Natural killer cell (primary cell): ENCODE measurements around the gene PLEKHG5. TPM values are rescaled to one million over a fixed set of nuclear protein-coding genes. Genes with fewer than 3 reads are reported as not detected.
"Not testable (repeated sequence)": the region's sequence is repeated elsewhere in the genome, so short reads cannot be mapped to it uniquely, and the experiment has no call there.

ENCODE experiments used
- ATAC-seq, 3 donors: fragments of 150-1000 bp in 2 of 3; fragments of 200-7000 bp in 1 of 3; cut with Tn5 transposase; 1 replicate in 1 of 3; 2 replicates in 2 of 3; pipeline ENCODE4 v1.10.0; 2021; ENCODE audit warnings: mild to moderate bottlenecking in 2 of 3, moderate library complexity in 2 of 3
- DNase-seq, 2 donors: peaks; one replicate each; pipeline versions ENCODE4 v3.0.0 to v3.0.0-alpha.2; 2013 to 2021; ENCODE audit warnings: mixed read lengths in 1 of 2
- H3K27ac ChIP-seq: one replicate; pipeline ENCODE4 v1.5.1; 2013; ENCODE audit warnings: mild to moderate bottlenecking, low read length
- H3K27me3 ChIP-seq: one replicate; pipeline ENCODE4 v1.6.1; 2013; ENCODE audit warnings: low read length; ENCODE audit not compliant: control insufficient read depth, insufficient read depth
- H3K36me3 ChIP-seq: one replicate; pipeline ENCODE4 v1.6.1; 2013; ENCODE audit warnings: low read length; ENCODE audit not compliant: control insufficient read depth, insufficient read depth
- H3K4me1 ChIP-seq: one replicate; pipeline ENCODE4 v1.6.1; 2013; ENCODE audit warnings: low read length; ENCODE audit not compliant: control insufficient read depth, insufficient read depth
- H3K4me3 ChIP-seq: one replicate; pipeline ENCODE4 v1.5.1; 2013; ENCODE audit warnings: low read length
- H3K9me3 ChIP-seq: one replicate; pipeline ENCODE4 v1.6.1; 2013; ENCODE audit warnings: low read length; ENCODE audit not compliant: control insufficient read depth, insufficient read depth
- H3K27ac Mint-ChIP-seq, 2 donors: one replicate each; pipeline ENCODE4 v1.8.0; 2022; ENCODE audit warnings: mild to moderate bottlenecking in 2 of 2, mixed read lengths in 2 of 2, moderate library complexity in 1 of 2
- H3K27me3 Mint-ChIP-seq, 2 donors: one replicate each; pipeline ENCODE4 v1.8.0; 2022; ENCODE audit warnings: low read depth in 2 of 2, mixed read lengths in 2 of 2
- H3K36me3 Mint-ChIP-seq: one replicate; pipeline ENCODE4 v1.8.0; 2022; ENCODE audit warnings: mixed read lengths
- H3K4me1 Mint-ChIP-seq, 2 donors: one replicate each; pipeline ENCODE4 v1.8.0; 2022; ENCODE audit warnings: mixed read lengths in 2 of 2
- H3K4me3 Mint-ChIP-seq: one replicate; pipeline ENCODE4 v1.8.0; 2022; ENCODE audit warnings: mild to moderate bottlenecking, moderate library complexity, mixed read lengths
- H3K9me3 Mint-ChIP-seq, 2 donors: one replicate each; pipeline ENCODE4 v1.8.0; 2022; ENCODE audit warnings: mixed read lengths in 2 of 2
- CTCF ChIP-seq: fragments of 200-600 bp; IDR thresholded peaks from one replicate; pipeline ENCODE4 v1.8.0; 2022; ENCODE audit warnings: antibody characterized with exemption
- WGBS: methylation state at CpG from one replicate; pipeline ENCODE4 v1.1.7; 2013; ENCODE audit warnings: missing lambda C conversion rate; ENCODE audit not compliant: insufficient coverage; 5-methylcytosine and 5-hydroxymethylcytosine counted together
- intact Hi-C: fragments of 100-400 bp; cut with micrococcal nuclease; formaldehyde crosslinking; loops from one replicate; pipeline ENCODE4 v1.14.2; 2022
- total RNA-seq, 4 donors: library from RNA; stranded (reverse); fragments of 120-200 nt in 1 of 4; gene quantifications; one replicate each; pipeline versions ENCODE4 v1.2.3 to v1.2.4, GENCODE V29; 2013 to 2022

PLEKHG5 gene
- total RNA-seq, 3 donors from 2014 or later (not counting 1 experiment from before 2014, with no cell fraction given) = 0.16 to 1.1 (median 0.54) TPM

GRCh38 chr1:6428453-6428852 is 63.0 kb downstream of the PLEKHG5 start:
- not testable (repeated sequence) for DNase-seq

GRCh38 chr1:6427441-6428390 is 63.8 kb downstream of the PLEKHG5 start:
- H3K9me3 ChIP-seq = no peaks in the 10 kb centered on the region
- H3K27me3 ChIP-seq = peaks cover 27% of the 10 kb centered on the region
- Mint-ChIP-seq H3K4me3 (no peak overlapping the region), H3K4me1 (peaks cover 0 to 8% of the 10 kb centered on the region in 2 donors), H3K36me3 (no peaks in the 10 kb centered on the region), H3K9me3 (no peaks in the 10 kb centered on the region), H3K27me3 (peaks cover 3 to 28% of the 10 kb centered on the region in 2 donors), H3K27ac (no peak overlapping the region)
- no peak overlapping the region for H3K4me3 ChIP-seq
- intact Hi-C loops = no loop called here
- no peak overlapping the region for H3K27ac ChIP-seq
- DNase-seq (no peak), ATAC-seq (no peak)
- peaks cover 20% of the 10 kb centered on the region for H3K4me1 ChIP-seq
- no peak for TF ChIP-seq CTCF
- WGBS = 84% methylated on average over 26 of the region's 26 CpGs
- no peaks in the 10 kb centered on the region for H3K36me3 ChIP-seq

More at GRCh38 chr1:6428453-6428852, 63.0 kb downstream of the PLEKHG5 start:
- H3K27ac Mint-ChIP-seq, H3K4me3 Mint-ChIP-seq, ATAC-seq, H3K36me3 Mint-ChIP-seq, intact Hi-C loops, H3K27ac ChIP-seq, H3K4me3 ChIP-seq, H3K36me3 ChIP-seq, H3K9me3 Mint-ChIP-seq, H3K9me3 ChIP-seq, H3K4me1 Mint-ChIP-seq: not testable (repeated sequence)
- peaks cover 0 to 26% of the 10 kb centered on the region in 2 donors for H3K27me3 Mint-ChIP-seq
- H3K4me1 ChIP-seq = peaks cover 17% of the 10 kb centered on the region
- WGBS = 81% methylated on average over 6 of the region's 6 CpGs
- peaks cover 21% of the 10 kb centered on the region for H3K27me3 ChIP-seq

- H3K27me3 Mint-ChIP-seq = peaks cover 6 to 30% of the 10 kb centered on the region in 2 donors
- no peak overlapping the region for H3K4me3 Mint-ChIP-seq
- Histone ChIP-seq H3K4me1 (peaks cover 20% of the 10 kb centered on the region), H3K9me3 (no peaks in the 10 kb centered on the region), H3K27me3 (peaks cover 29% of the 10 kb centered on the region), H3K4me3 (no peak overlapping the region), H3K27ac (no peak overlapping the region), H3K36me3 (no peaks in the 10 kb centered on the region)
- ATAC-seq (no peak), DNase-seq (no peak)
- intact Hi-C loops = no loop called here
- peaks cover 0 to 8% of the 10 kb centered on the region in 2 donors for H3K4me1 Mint-ChIP-seq
- no peaks in the 10 kb centered on the region for H3K9me3 Mint-ChIP-seq
- 76% methylated on average over 10 of the region's 10 CpGs for WGBS
- TF ChIP-seq CTCF = no peak
- no peak overlapping the region for H3K27ac Mint-ChIP-seq
- H3K36me3 Mint-ChIP-seq = no peaks in the 10 kb centered on the region
These were observed 64.5 kb downstream of the PLEKHG5 start for GRCh38 chr1:6426972-6427350.

GRCh38 chr1:6426277-6426971 is 65.0 kb downstream of the PLEKHG5 start:
- no peak for ATAC-seq
- Histone ChIP-seq H3K27me3 (peaks cover 29% of the 10 kb centered on the region), H3K9me3 (no peaks in the 10 kb centered on the region), H3K4me3 (no peak overlapping the region), H3K27ac (no peak overlapping the region), H3K36me3 (no peaks in the 10 kb centered on the region), H3K4me1 (peaks cover 20% of the 10 kb centered on the region)
- intact Hi-C loops = no loop called here
- Mint-ChIP-seq H3K36me3 (no peaks in the 10 kb centered on the region), H3K4me3 (no peak overlapping the region), H3K4me1 (peaks cover 0 to 8% of the 10 kb centered on the region in 2 donors), H3K27ac (no peak overlapping the region), H3K9me3 (no peaks in the 10 kb centered on the region), H3K27me3 (peaks cover 12 to 35% of the 10 kb centered on the region in 2 donors)
- 86% methylated on average over 9 of the region's 9 CpGs for WGBS
- DNase-seq = no peak
- no peak for TF ChIP-seq CTCF
